Fibroblast of villous mesenchyme (primary cell): ENCODE results near the gene DTD1. TPM values are rescaled to one million over a fixed set of nuclear protein-coding genes. Genes with fewer than 3 reads are reported as not detected.
"Not testable (repeated sequence)": the region's sequence is repeated elsewhere in the genome, so short reads cannot be mapped to it uniquely, and the experiment has no call there.

ENCODE experiments used
- DNase-seq: peaks from one replicate; pipeline ENCODE4 v3.0.0-alpha.2; 2010; ENCODE audit warnings: low read depth
- H3K4me3 ChIP-seq: 2 replicates; pipeline ENCODE4 v1.5.1; 2011; ENCODE audit warnings: low read depth, mild to moderate bottlenecking, low read length
- CTCF ChIP-seq: IDR thresholded peaks from 2 replicates; pipeline ENCODE4 v1.5.1; 2012; ENCODE audit warnings: low read depth, mild to moderate bottlenecking, low read length; ENCODE audit not compliant: insufficient read depth
- total RNA-seq: library from RNA; depleted of rRNA; stranded (reverse); fragments of >200 nt; gene quantifications from 2 replicates; pipeline ENCODE4 v1.2.3, GENCODE V29; 2012

Gene DTD1
- total RNA-seq, 1 donor: 47.1 TPM

- no peak for DNase-seq
- no peak overlapping the region for H3K4me3 ChIP-seq
- TF ChIP-seq CTCF: no peak
Observed at GRCh38 chr20:18781509-18781908, 193.7 kb downstream of the DTD1 start.

- no peak for TF ChIP-seq CTCF
- no peak overlapping the region for H3K4me3 ChIP-seq
- DNase-seq: no peak
Observed at GRCh38 chr20:18783385-18783959, 195.6 kb downstream of the DTD1 start.

- not testable (repeated sequence) for H3K4me3 ChIP-seq, DNase-seq
Observed at GRCh38 chr20:18787046-18787445, 199.2 kb downstream of the DTD1 start.

GRCh38 chr20:18788021-18788420 is 200.2 kb downstream of the DTD1 start:
- TF ChIP-seq CTCF: no peak
- DNase-seq: no peak
- H3K4me3 ChIP-seq: no peak overlapping the region

GRCh38 chr20:18790787-18791186 is 202.9 kb downstream of the DTD1 start:
- DNase-seq: no peak
- TF ChIP-seq CTCF: no peak

GRCh38 chr20:18793625-18794427 is 206.0 kb downstream of the DTD1 start:
- peak overlapping the region; percentile 87 for H3K4me3 ChIP-seq
- DNase-seq: peak; percentile 90
- no peak for TF ChIP-seq CTCF

More at GRCh38 chr20:18790787-18791186, 202.9 kb downstream of the DTD1 start:
- H3K4me3 ChIP-seq: no peak overlapping the region

- no peak for TF ChIP-seq CTCF
- peak overlapping the region; percentile 87 for H3K4me3 ChIP-seq
- no peak for DNase-seq
Observed at GRCh38 chr20:18794428-18794787, 206.6 kb downstream of the DTD1 start.
